SK-N-SH treated with all-trans-retinoic acid at 6 μM for 48 hours (cell line): ENCODE results near the gene ZC2HC1C.

ENCODE experiments used
- OSR1 ChIP-seq: fragments of 250-450 bp; sonication (Bioruptor Pico); IDR thresholded peaks from 2 replicates; pipeline ENCODE4 v1.8.0; 2022; ENCODE audit warnings: moderate library complexity, mild to moderate bottlenecking, inconsistent platforms
- RARB ChIP-seq: fragments of 250-450 bp; sonication (Bioruptor Pico); IDR thresholded peaks from 2 replicates; pipeline ENCODE4 v1.8.0; 2021; ENCODE audit warnings: mild to moderate bottlenecking, moderate library complexity

GRCh38 chr14:75084513-75084912 is 15.1 kb downstream of the ZC2HC1C start:
- TF ChIP-seq RARB (CRISPR knock-in tag), result no peak
- no peak for TF ChIP-seq OSR1
